ENCODE results near the gene MAP4K4. TPM values are rescaled to one million over a fixed set of nuclear protein-coding genes. Genes with fewer than 3 reads are reported as not detected.

Gene MAP4K4
- polyA plus RNA-seq, 3 donors: 76.1 to 80.5 (median 78.5) TPM

DNA sequence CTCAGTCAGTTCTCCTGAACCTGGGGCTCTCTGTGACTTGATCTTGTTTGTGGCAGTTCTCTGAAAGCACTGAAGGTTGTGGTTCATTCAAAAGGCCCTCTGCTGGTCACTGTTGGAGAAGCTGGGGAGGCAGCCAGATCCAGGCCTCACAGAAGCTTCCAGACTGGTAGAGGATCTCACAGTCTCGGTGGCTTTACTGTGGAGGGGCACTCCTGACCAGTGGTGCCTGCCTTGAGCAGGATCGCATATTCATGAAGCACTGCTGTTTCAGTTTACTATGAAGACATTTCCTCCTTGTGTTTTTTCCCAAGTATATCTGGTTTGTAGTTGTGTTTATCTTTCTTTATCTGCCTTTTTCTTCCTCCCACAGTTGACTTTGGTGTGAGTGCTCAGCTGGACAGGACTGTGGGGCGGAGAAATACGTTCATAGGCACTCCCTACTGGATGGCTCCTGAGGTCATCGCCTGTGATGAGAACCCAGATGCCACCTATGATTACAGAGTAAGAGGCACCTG lies 133.9 kb downstream of the MAP4K4 start:
- peak; percentile 54 for DNase-seq

- no peak for DNase-seq
These were observed 134.6 kb downstream of the MAP4K4 start for GRCh38 chr2:101832114-101832513.

GRCh38 chr2:101833890-101834523 lies 136.5 kb downstream of the MAP4K4 start:
- no peak for DNase-seq

DNA sequence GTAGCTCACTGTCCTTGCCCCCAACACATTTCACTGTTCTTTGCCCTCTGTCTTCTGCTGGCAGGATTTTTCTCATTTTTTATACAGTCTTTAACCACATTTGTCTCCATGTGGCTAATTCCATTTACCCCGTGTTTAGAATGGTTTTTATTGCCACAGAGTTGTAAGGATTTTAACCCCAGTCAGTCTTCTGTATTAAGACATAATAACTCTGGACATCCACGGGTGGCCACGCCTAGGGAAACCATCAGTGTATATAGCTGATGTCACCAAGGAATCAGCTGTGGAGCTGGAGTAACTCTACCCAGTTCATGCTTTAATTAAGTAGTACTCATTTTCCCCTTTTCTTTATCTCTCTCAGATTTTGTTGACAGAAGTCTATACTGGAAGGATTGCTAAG lies 139.8 kb downstream of the MAP4K4 start:
- DNase-seq: no peak

DNA sequence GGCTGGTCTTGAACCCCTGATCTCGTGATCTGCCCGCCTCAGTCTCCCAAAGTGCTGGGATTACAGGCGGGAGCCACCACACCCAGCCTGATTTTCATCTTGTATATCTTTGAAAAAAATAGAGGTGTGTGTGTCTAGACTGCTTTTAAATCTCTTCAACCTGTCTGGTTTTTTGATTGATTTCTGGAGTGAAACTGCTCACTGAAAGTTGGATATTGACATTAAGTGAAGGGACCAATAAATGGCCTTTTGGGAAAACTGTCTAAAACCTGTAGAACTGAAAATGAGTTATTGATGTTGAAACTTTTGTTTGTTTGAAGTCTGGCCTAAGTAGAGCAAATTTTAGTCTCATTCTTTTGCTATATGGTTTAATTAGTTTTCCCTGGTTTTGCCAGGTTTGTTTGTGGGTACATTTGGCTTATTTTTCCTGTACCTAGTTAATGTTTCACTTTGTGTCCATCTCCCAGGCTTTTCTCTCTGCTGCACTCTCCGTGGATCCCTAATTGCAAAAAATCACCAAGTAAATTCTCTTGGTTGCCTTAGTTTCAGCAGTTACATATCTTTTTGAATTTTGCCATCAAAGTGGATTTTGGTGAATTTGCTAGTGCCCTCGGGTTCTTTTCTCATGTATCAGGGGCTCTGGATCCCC lies 144.3 kb downstream of the MAP4K4 start:
- DNase-seq: no peak

- DNase-seq: no peak
These were observed 145.0 kb downstream of the MAP4K4 start for GRCh38 chr2:101842471-101842870.

GRCh38 chr2:101843048-101843447 lies 145.5 kb downstream of the MAP4K4 start:
- no peak for DNase-seq

DNA sequence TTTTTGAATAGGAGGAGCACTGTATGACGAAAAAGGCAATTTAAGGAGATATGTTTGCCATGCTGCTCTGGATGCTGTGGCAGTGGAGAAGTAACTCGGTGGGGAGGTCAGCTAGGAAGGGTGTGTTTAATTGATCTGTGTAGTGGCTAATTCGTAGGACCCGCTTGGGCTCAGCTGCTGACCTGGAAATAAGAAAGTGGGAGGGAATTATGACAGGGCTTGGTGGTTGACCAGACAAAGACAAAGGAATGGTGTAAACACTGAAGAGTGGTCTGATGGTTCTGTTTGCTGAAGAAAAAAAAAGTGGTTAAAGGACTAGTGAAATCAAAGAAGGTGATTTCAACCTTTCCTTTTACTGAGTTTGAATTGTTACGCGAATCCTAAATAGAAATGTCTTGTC lies 146.0 kb downstream of the MAP4K4 start:
- no peak for DNase-seq

GRCh38 chr2:101844055-101844635 lies 146.6 kb downstream of the MAP4K4 start:
- no peak for DNase-seq

- no peak for DNase-seq
These were observed 149.5 kb downstream of the MAP4K4 start for GRCh38 chr2:101846973-101847372.

GRCh38 chr2:101847661-101848339 lies 150.3 kb downstream of the MAP4K4 start:
- DNase-seq: no peak

GRCh38 chr2:101848769-101849410 lies 151.4 kb downstream of the MAP4K4 start:
- DNase-seq: no peak

- DNase-seq: no peak
These were observed 152.9 kb downstream of the MAP4K4 start for GRCh38 chr2:101850450-101850849.

DNA sequence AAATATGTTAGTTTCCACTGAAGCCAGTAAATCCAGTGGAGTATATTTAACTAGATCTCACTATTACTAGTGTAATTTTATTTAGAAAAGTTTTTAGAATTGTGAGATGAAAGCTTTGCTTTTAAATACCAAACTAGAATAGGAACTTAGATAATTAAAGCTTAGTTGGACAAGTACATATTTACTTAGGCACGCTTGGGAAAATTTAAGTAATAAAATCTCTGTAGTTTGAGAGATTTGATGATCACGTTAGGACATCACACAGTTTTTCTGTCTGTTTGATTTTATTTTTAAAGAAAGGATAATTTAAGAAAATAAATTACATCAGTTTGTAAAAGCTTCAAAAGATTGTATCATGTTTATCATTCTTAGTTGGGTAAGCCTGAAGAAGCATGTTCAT lies 153.5 kb downstream of the MAP4K4 start:
- no peak for DNase-seq

GRCh38 chr2:101852824-101853223 lies 155.3 kb downstream of the MAP4K4 start:
- DNase-seq: no peak

DNA sequence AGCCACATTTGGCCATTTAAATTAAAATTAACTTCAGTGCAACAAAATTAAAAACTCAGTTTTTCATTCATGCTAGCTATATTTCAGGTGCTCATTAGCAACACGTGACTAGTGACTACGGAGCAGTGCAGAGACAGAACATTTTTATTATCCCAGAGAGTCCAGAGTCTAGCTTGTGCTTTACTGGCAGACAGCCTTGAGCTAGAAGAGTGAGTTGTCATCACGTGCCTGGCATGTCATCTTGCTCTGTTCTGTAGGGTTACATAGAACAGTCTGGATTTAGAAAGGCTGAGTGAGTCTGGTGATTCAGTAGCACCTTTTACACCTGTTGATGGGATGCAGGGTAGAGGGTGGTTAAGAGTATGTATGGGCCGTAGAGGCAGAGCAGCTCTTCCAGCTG lies 157.4 kb downstream of the MAP4K4 start:
- DNase-seq: no peak

DNA sequence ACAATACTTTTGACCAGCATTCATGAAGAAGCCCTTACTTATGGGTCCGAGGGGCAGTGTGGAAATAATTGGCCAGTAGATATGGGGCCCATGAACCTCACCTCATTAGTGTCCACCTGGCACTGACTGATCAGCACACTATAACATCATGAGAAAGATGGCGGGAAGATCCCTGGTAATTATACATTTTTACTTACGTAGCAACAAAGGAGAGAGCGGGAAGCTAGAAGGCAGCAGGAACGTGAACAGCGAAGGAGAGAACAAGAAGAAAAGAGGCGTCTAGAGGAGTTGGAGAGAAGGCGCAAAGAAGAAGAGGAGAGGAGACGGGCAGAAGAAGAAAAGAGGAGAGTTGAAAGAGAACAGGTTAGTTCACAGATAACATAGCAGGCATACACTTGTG lies 158.3 kb downstream of the MAP4K4 start:
- no peak for DNase-seq

- DNase-seq: no peak
These were observed 160.7 kb downstream of the MAP4K4 start for GRCh38 chr2:101858246-101858645.

DNA sequence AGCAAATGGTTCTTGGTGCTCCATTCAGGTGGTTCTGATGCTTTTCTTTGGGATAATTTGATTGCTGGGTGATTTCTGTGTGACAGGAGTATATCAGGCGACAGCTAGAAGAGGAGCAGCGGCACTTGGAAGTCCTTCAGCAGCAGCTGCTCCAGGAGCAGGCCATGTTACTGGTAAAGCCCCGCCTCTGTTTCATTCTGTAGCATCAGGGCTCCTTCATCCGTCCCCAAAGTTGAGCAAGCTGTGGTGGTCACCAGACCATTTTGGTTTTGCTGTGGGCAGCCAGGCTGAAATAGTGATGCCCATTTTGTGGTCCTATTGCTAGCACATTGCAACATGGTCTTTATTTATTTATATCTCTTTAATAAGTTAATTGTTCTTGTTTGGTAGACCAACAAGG lies 161.4 kb downstream of the MAP4K4 start:
- no peak for DNase-seq

DNA sequence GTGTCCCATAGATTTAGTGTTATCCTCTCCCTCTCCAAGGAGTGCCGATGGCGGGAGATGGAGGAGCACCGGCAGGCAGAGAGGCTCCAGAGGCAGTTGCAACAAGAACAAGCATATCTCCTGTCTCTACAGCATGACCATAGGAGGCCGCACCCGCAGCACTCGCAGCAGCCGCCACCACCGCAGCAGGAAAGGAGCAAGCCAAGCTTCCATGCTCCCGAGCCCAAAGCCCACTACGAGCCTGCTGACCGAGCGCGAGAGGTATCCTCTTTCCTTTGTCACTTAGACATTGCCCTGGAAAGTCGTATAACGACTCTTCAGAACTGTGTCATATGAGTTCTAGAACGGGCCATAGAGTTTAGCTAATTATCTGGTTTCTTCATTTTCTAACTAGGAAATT lies 162.1 kb downstream of the MAP4K4 start:
- DNase-seq: no peak

- no peak for DNase-seq
These were observed 162.7 kb downstream of the MAP4K4 start for GRCh38 chr2:101860157-101860556.

- DNase-seq: no peak
These were observed 163.3 kb downstream of the MAP4K4 start for GRCh38 chr2:101860782-101861181.
